ENCODE measurements around the gene MOXD1. TPM values are rescaled to one million over a fixed set of nuclear protein-coding genes. Genes with fewer than 3 reads are reported as not detected.

Gene MOXD1
- total and polyA plus RNA-seq, 2 of the 8 experiments (the other 6 are each of a cell fraction or from before 2014, with no cell fraction given), result 1.6 to 3.5 TPM

DNA sequence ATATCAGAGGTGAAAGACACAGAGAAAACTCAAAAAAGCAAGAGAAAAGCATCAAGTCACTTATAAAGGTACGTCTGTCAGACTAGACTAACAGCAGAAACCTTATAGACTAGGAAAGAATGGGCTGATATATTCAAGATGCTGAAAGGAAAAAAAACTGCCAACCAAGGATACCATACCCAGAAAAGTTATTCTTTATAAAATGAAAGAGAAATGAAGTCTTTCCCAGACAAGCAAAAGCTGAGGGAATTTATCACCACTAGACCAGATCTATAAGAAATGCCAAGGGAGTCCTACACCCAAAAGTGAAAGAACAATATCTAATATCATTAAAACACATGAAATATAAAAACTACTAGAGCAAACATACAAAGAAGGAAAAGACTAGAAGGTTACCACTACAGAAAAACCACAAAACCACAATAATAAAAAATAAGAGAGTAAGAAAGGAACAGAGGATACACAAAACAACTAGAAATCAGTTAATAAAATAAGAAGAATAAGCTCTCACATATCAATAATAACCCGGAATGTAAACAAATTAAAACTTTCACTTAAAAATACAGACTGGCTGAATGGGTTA lies 6.2 kb downstream of the MOXD1 start:
- no peak overlapping the region for H3K27ac ChIP-seq (ENCODE audit: low read depth, low read length)
- WGBS, 2 experiments (ENCODE audit: extremely low coverage in 1 of 2, insufficient coverage in 1 of 2, insufficient read length in 1 of 2, insufficient replicate concordance in 2 of 2, low coverage in 1 of 2, low lambda C conversion rate in 2 of 2, missing lambda C conversion rate in 1 of 2), result 93% methylated on average over 2 of the region's 2 CpGs; no CpG with 5 or more reads in 1 of the 2 experiments

More for the DNA sequence above, 6.2 kb downstream of the MOXD1 start:
- Histone ChIP-seq H3K36me3 (ENCODE audit: control insufficient read depth in 2 of 4, insufficient read depth in 4 of 4, low read length in 3 of 4) (no peaks in the 10 kb centered on the region), H2AK5ac (ENCODE audit: low read depth, low read length) (no peak overlapping the region), H3K14ac (ENCODE audit: insufficient read length) (no peak overlapping the region), H2BK20ac (ENCODE audit: low read length) (no peak overlapping the region), H2BK12ac (ENCODE audit: low read depth, low read length) (no peak overlapping the region), H2BK120ac (replicated peaks; ENCODE audit: low read depth, low read length) (no peak overlapping the region), H3K18ac (ENCODE audit: extremely low read depth, low read length) (no peak overlapping the region), H3K9ac (replicated peaks in 1 of 4; ENCODE audit: extremely low read depth in 1 of 4, low read depth in 3 of 4, low read length in 3 of 4) (no peak overlapping the region), H3K23me2 (ENCODE audit: low read depth, low read length) (no peaks in the 10 kb centered on the region; the same call in 1 of the 2 replicates), H4K91ac (replicated peaks; ENCODE audit: insufficient read length, low read length) (no peak overlapping the region), H3K4ac (replicated peaks; ENCODE audit: insufficient read length, low read depth, low read length) (no peak overlapping the region), H2BK5ac (ENCODE audit: low read depth, low read length) (no peak overlapping the region), H3K79me2 (ENCODE audit: control insufficient read depth in 1 of 2, insufficient read depth in 2 of 2, low read length in 2 of 2) (no peaks in the 10 kb centered on the region), H3K27me3 (replicated peaks in 1 of 4; ENCODE audit: control insufficient read depth in 3 of 4, extremely low read depth in 1 of 4, insufficient read depth in 3 of 4, low read length in 3 of 4) (peaks cover 1 to 10% (median 8%) of the 10 kb centered on the region in 4 experiments), H3K4me1 (replicated peaks in 1 of 4; ENCODE audit: control insufficient read depth in 3 of 4, insufficient read depth in 4 of 4, low read length in 3 of 4) (peaks cover 4 to 11% (median 10%) of the 10 kb centered on the region in 4 experiments; a peak in 4 of 7 replicates), H3K56ac (replicated peaks; ENCODE audit: insufficient read length, low read depth, low read length) (no peak overlapping the region), H3K4me3 (ENCODE audit: extremely low read depth in 1 of 4, insufficient read depth in 2 of 4, low read depth in 3 of 4, low read length in 4 of 4) (no peak overlapping the region), H3K4me2 (ENCODE audit: insufficient read depth in 1 of 2, low read depth in 2 of 2, low read length in 2 of 2) (no peak overlapping the region), H4K5ac (ENCODE audit: insufficient read length, low read depth, low read length) (no peak overlapping the region), H2BK15ac (ENCODE audit: low read length) (no peak overlapping the region), H3K23ac (ENCODE audit: insufficient read length) (no peak overlapping the region), H3K9me3 (ENCODE audit: insufficient read depth in 2 of 2, low read depth in 1 of 2, low read length in 1 of 2) (no peaks in the 10 kb centered on the region), H3K79me1 (ENCODE audit: low read depth, low read length) (no peaks in the 10 kb centered on the region), H4K8ac (ENCODE audit: extremely low read depth, insufficient read depth, low read length) (no peak overlapping the region), H2AFZ (ENCODE audit: low read length) (no peak overlapping the region), H4K20me1 (replicated peaks in 1 of 2; ENCODE audit: control insufficient read depth in 1 of 2, insufficient read depth in 2 of 2, low read length in 2 of 2) (no peaks in the 10 kb centered on the region)
- ChIA-PET POLR2A (ENCODE audit: partially characterized antibody) (no interaction called here), CTCF (ENCODE audit: partially characterized antibody) (interaction anchor here (1.3 to 5.6 kb wide), 3 partner anchors 8 to 96 kb away, joined by 3 to 60 read pairs (median 3); no protein-coding TSS in a partner anchor)
- TF ChIP-seq POLR2AphosphoS5 (IDR thresholded peaks at IDR 0.05; ENCODE audit: low read depth, low read length) (no peak), ZNF274 (IDR thresholded peaks at IDR 0.05; ENCODE audit: borderline replicate concordance, extremely low read depth, low read length) (no peak), ASH2L (IDR thresholded peaks at IDR 0.05; ENCODE audit: low read length) (no peak), SUZ12 (IDR thresholded peaks at IDR 0.05; ENCODE audit: low read length) (no peak), RNF2 (IDR thresholded peaks at IDR 0.05; ENCODE audit: borderline replicate concordance, low read depth, low read length, missing control alignments, poor library complexity, severe bottlenecking) (no peak), CEBPB (IDR thresholded peaks at IDR 0.05; ENCODE audit: low read depth, low read length) (no peak), NANOG (IDR thresholded peaks at IDR 0.05; ENCODE audit: insufficient read depth, low read depth, low read length, poor library complexity, severe bottlenecking) (no peak), FOSL1 (IDR thresholded peaks at IDR 0.05; ENCODE audit: insufficient read depth, low read depth, low read length) (no peak), TEAD4 (IDR thresholded peaks at IDR 0.05; ENCODE audit: low read depth, low read length) (no peak), RBBP5 (IDR thresholded peaks at IDR 0.05; ENCODE audit: borderline replicate concordance, low read depth, low read length) (no peak), POLR2A (IDR thresholded peaks at IDR 0.05; ENCODE audit: control extremely low read depth in 1 of 2, low read depth in 2 of 2, low read length in 2 of 2) (no peak), SP2 (IDR thresholded peaks at IDR 0.05; ENCODE audit: low read length) (no peak)
- TF ChIP-seq, protein P1, sequence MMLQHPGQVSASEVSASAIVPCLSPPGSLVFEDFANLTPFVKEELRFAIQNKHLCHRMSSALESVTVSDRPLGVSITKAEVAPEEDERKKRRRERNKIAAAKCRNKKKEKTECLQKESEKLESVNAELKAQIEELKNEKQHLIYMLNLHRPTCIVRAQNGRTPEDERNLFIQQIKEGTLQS (IDR thresholded peaks at IDR 0.05; ENCODE audit: insufficient read depth, low read depth, low read length), result no peak
- DNase-seq (ENCODE audit: low read depth in 1 of 2, low spot score in 2 of 2), result no peak
- no peak for FAIRE-seq
